Suppressor macrophage treated with lipopolysaccharide for 4 hours (primary cell): ENCODE results near the gene KLC1.
"Not testable (repeated sequence)": the region's sequence is repeated elsewhere in the genome, so short reads cannot be mapped to it uniquely, and the experiment has no call there.

Experiments used
- DNase-seq: peaks from one replicate; pipeline ENCODE4 v3.0.0-alpha.2; 2020

The KLC1 gene

DNA sequence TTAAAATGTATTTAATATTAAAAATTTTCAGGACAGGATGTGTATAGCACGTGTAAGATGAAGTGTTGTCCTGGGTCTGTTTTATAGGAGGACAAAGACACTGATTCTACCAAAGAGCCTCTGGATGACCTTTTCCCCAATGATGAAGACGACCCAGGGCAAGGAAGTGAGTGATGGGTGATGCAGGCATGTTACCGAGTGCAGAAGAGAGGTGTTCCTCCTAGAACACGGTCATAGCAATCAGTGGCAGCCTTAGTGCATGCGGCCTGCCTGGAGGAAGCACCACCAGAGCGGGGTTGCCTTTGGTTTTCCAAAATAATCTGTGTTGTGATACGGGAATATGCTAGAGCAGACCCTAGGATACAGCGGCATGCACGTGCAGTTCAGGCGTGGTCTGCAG is 33.0 kb downstream of the KLC1 start:
- DNase-seq = no peak

DNA sequence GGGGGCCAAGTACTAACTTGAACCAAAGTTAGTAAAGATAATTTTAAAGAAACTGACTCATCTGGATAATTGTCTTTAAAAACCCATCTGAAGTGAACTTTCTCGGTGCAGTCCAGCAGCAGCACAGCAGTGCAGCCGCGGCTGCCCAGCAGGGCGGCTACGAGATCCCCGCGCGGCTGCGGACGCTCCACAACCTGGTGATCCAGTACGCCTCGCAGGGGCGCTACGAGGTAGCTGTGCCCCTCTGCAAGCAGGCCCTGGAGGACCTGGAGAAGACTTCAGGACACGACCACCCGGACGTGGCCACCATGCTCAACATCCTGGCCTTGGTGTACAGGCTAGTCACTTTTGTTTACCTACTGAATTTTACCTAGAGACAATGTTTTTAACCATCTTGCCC is 33.6 kb downstream of the KLC1 start:
- no peak for DNase-seq

DNA sequence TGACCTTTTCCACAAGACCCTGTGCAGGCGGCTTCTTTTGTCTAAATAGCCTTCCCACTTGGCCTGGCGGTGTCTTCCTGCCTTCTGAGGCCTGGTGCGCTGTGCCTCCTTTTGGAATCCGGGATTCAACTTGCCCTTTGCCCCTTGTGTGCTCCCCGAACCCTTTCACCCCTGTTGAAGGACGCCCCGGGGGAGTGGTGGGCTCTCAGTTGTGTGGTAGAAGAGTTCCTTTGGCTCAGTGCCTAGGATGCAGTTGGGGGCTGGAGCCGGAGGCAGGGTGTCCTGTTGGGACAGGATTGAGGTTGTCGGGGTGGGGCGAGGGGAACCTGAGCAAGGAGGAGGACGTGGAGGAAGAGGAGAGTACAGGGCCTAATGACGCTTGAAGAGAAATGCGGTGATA is 34.5 kb downstream of the KLC1 start:
- DNase-seq = no peak

DNA sequence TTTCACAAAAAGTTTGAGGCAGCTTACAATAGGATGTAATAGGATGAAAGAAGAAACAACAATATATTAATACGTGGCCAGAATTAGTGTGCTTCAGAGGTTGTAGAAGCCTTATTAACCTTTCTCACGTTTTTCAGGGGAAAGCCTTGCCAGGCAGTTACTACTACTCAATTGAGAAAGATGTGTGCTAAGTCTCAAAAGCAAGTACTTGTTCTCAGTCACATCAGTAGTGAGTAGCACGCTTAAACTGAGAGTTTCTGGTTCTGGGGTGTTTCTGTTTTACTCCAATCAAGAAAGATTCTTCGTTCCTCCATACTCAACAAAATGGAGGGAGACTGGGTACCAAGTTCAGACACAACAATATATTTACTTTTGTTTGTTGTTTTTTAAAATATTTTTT is 38.7 kb downstream of the KLC1 start:
- no peak for DNase-seq

DNA sequence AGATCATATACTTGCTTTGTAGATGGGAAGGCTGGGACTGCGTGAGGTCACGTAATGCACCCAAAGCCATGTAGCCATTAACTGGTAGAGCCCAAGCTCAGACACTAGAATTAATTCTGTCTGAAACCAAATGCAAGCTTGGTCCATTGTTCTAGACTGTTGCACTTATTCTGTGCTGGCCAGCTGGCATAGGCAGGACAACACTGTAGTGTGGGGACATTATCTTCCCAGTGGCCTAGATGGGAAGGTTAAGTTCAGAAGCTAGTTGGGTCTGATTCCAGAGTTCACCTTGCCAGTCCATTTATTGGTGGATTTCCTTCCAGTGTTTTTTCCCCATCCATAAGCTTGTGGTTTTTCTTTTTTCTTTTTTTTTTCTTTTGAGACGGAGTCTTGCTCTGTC is 39.1 kb downstream of the KLC1 start:
- no peak for DNase-seq

DNA sequence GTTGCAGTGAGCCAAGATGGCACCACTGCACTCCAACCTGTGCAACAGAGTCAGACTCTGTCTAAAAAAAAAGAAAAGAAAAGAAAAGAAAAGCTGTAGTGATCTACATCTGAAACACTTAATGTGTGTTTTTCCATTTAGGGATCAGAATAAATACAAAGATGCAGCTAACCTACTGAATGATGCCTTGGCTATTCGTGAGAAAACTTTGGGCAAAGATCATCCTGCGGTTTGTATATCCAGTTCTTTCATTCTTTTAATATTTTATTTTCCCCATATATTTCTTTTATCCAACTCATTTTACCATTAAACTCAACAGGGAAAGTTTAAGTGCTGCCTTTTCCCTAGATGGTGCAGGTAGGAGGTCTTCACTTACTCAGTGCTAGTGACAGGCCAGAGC is 40.4 kb downstream of the KLC1 start:
- DNase-seq = no peak

DNA sequence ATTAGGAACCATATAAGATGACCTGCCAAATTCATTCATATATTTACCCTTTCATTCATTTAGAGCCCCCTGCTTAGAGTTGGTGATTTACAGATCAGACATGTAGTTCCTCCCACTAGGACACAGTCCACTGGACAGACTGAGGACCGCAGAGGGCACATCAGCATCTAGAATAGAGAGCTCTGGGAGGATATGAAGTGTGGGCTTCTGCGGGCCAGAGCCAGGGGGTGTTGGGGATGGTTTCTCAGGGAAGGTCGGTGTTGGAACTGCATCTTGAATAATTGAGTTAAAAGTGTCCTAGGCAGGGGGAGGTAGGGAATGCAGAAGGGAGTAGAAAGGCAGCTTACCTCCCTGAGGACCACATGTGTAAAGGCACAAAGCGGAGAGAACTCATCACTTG is 42.9 kb downstream of the KLC1 start:
- DNase-seq = no peak

DNA sequence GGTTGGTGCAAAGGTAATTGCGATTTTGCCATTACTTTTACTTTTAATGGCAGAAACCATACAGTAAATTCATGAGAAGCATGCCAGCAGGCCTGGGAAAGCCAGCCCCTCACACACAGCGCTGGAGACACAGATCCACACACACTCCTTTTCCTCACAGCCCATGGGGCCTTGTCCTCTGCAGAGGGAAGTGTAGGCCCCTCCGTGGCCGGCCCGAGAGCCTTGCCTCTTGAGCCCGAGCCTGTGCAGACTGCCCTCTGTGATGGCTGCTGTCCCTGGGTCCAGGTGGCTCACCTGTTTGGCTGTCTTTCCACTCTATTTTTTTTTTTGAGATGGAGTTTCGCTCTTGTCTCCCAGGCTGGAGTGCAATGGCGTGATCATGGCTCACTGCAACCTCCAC is 46.9 kb downstream of the KLC1 start:
- no peak for DNase-seq

DNA sequence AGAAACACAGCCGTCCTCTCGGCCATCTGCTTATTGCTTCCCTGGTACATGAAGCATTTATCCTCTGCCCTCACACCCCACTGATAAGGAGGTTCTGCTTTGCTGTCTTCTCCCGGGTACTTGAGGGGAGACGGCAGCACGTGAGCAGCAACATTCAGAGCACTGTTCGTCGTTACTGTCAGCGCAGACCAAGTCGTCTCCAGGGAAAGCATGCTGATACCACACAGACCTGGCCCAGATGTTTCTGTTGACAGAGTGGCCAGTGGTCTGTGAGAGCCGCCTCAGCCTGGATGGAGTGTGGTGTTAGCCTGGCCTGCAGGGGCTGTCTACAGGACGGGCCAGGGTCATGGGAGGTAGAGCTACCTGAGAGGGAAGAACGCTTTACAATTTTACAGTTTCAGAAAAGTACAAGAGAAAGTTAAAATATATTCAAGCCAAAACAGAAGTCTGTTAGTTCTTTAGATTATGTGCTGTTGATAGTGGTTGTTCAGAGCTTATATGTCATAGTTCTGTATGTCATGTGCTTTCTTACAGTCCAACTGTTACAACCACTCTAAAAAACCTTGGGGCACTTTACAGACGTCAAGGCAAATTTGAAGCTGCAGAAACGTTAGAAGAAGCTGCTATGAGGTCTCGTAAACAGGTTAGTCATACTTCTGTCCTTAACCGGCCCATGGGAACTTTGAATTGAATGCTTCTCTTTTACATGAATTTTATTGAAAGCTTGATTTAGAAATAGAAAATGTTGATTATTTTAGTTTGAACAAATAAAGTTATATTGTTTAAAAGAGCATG is 48.1 kb downstream of the KLC1 start:
- no peak for DNase-seq

DNA sequence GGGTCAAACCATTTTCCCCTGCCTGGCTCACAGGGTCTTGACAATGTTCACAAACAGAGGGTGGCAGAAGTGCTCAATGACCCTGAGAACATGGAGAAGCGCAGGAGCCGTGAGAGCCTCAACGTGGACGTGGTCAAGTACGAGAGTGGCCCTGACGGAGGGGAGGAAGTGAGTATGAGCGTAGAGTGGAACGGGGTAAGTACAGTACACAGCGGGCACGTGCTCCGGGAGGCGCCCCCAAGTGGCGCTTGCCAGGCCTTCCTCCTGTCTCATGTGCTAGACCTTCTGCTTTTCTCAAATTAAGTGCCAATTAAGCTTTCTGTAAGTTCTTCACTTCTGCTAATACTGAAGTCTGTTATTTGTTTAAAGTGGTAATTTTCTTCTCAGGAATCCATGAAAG is 50.3 kb downstream of the KLC1 start:
- DNase-seq = peak; percentile 80

DNA sequence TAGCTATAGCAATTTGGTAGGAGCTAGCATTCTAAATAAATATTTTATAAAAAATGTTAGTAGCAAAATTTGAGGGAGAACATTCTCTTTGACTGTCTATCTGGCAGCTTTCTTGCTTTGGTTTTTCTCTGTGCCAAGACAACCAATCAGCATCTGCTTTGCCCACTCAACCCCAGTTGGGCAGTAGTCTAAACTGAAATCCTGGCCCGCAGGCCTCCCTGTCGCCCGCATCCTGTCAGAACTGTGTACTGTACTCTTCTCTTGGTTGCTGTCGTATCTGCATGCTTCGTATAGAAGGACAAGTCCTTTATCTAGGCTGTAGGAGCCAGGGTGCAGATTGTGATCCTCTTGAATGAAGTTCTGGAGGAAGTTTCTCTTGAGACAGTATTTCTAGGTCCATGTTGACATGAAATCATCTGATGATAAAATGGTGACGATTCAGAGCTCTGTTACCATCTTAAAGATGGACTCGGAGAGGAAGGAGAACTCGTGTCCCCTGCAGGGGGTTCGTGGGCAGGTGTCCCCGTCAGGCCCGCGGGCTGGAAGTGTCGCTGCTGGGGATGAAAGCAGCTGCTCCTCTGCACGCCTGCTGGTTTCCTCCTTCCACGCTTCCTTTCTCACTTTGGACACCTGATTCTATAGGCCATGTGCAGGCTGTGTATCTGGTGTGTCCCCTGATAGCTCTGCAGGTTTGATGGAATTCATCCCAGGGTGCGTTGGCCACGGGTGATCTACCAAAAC is 51.6 kb downstream of the KLC1 start:
- DNase-seq = no peak

DNA sequence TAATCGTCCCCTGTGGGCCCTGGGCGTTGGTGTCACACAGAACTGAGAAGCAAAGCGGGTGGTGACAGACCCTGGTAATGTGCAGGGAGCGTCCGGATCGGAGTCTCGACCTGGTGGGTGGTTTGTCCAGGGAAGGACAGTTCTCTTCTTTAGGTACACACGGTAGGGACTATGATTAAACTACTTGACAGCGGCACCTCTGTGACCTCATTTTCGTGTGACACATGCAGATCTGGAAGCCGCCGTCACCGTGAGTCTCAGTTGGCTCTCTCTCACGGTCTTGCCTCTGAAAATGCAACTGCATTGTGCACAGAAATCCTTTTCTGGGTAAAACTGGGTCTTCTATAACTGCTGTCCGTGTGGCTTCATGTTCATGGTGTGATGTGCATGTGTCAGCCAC is 54.1 kb downstream of the KLC1 start:
- no peak for DNase-seq

DNA sequence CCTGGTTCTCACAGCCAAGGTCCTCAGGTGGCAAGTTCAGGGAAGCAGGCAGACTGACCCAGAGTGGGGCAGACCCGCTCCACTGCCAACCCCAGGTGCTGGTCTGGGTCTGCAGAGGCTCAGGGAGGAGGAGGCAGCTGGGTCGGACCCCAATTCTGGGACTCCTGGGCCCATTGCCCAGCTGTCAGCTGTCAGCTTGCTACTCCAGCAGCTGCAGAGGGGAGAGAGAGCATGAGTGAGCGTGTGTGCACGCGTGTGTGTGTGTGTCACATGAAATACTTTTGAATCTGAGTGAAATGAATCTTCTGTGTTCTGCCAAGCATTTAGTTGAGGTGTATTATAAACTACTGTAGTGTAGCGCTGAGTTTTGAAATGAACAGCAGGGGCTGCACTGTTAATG is 55.5 kb downstream of the KLC1 start:
- DNase-seq = no peak

DNA sequence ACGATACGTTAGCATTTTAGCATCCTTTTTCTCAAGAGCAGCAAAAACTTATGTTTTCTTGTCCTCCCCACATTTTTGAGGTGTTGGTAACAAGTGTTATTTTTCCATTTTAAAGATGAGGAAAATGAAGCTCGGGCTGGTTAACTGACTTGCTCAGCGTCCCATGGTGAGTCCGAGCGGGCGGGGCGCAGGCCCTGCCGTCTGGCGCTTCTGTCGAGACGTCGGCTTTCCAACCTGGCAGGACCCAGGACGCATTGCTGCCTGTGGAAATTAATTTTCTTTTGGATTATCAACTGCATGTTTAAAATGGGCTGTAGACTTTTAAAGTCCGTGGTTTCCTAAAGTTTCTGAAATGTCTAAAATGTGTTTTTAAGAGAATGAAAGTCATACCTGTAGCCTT is 55.9 kb downstream of the KLC1 start:
- DNase-seq = no peak

DNA sequence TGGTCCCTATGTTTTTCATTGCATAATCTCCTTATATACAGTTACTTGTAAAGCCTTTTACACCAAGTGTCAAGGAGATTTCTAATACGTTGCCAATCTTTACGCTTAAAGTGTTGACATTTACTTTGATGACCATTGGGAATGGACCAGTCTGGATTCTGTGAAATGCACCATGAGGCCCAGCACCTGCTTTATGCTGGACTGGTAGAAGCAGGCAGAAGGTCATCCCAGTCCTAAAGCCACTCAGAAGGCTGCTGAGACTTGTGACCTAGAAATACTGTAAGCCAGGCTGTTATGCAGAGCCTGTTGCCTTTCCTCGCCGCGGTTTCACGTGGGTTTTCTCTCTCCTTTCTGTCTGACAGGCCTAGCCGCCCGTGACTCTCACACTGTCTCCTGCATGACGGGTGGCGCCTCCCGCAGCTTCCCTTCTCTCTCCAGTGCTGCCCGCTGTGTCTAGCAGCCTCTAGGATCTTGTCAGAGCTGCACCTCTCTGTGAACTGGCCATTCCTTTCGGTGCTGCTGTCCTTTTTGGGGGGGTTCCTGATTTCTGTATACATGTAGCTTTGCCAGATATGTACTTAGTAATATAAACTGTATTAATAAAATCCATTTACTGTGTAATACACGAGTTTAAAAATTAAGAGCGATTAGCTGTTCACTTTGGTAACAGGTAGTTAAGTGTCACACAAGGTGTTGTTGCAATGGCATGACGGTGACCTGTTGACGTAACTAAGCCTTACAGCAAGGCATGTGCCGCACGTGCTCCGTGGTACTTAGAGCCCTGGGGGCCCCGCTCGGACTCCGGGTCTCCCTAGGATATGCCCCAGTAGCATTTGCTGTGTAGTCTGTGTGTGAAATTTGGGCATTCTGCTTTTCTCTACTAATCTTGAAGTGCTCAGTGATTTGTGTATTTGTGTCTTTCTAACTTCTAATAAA is 56.5 kb downstream of the KLC1 start:
- DNase-seq = no peak

DNA sequence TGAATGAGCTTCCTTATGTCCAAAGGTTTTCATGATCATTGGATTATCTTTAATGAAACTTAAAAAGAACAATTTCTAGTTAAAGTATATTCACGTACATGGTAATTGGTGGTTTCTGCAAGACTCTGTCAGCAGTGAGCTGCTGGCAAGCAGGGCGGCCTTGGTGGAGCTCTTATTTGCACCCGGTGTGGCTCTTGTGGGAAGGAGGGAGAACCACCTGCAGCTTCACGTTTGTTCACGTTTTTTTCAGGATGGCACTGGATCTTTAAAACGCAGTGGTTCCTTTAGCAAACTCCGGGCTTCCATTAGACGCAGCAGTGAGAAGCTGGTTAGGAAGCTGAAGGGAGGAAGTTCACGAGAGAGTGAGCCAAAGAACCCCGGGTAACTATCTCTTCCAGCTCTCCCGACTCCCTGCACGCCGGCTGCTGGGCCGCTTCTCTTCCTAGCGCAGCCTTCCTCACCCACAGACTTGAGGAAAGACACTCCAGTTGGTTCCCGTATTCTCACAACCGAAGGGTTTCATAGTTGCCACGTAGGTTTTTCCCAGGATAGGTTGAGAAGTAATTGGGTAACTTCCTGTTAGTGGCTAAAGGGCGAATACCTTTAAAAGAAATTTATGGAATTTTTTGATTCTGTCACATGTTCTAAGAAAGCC is 57.9 kb downstream of the KLC1 start:
- DNase-seq = no peak

DNA sequence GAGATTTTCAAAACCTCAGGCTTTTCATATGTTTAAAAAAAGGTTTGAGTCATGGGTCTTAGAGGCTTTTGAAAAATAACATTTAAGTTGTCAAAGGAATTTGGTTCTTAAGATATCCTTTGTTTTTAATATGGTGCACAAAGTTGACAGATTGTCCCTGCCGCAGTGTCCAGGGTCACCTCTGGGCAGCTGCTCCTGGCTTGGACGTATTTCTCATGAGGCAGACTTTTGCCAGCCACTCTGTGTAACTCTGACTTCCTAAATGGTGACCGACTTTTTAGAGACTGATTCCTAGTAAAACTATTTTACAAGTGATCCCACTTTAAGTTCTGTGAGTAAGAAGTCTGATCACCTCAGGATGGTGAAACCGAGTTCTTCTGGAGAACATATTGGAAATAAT is 58.7 kb downstream of the KLC1 start:
- no peak for DNase-seq

DNA sequence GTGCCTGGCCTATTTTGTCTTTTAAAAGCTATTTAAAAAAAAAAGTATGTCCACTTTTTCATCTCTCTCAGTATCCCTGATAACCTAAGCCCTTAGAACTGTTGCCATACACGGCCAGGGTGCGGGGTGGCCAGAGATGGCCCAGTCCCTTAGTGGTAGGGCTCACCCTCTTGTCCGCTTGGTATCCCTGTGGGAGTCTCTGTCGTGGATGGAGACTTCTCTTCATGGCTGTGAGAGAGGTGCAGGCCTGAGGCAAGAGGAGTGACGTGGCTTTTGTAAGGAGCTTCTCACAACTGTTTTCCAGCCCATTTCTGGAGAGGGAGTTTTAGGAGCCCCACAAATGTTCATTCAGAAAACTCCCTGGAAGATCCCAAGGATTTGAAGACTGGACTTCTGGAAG is 59.4 kb downstream of the KLC1 start:
- no peak for DNase-seq

DNA sequence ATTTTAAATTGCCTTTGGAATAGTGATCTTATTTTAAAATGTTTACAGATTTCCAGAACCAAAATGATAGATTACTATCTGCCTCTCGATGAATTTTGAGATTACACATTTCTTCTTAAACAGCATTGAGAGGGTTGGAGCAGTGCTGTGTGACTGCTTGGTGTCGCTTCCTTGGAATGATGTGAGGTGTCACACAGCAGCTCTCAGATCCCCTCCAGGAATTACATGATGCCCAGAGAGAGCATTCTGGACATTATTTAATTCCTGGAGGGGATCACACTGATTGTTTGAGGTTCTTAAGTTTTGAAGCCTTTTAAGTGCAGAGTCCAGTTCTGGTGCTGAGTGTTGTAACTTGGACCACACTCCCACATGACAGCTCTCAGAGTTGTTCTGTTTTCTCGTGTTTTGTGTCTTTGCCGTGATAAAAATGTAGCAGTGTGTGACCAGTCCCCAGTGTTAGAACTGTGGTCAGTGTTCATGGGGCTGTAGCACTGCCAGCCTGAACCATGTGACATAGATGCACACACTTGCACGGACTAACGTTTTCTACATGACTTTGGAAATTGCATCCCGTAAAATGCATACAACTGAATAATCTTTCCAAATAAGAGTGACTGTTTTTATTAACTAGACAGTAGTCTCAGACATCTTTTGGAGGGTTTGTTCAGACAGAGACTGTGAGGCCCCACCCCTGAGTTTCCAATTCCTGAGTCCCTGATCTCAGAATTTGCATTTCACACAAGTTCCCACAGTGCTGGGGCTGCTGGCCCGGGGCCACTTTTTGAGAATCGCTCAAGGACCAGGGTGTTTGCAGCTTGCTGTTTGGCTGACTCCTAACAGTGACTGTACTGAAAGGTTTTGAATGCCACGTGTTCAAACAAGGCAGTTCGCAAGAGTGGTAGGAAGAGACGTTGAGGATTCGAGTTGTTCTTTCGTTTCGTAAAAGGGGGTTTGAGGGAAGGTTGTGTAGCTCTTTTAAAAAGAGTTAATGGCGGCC is 60.2 kb downstream of the KLC1 start:
- no peak for DNase-seq

DNA sequence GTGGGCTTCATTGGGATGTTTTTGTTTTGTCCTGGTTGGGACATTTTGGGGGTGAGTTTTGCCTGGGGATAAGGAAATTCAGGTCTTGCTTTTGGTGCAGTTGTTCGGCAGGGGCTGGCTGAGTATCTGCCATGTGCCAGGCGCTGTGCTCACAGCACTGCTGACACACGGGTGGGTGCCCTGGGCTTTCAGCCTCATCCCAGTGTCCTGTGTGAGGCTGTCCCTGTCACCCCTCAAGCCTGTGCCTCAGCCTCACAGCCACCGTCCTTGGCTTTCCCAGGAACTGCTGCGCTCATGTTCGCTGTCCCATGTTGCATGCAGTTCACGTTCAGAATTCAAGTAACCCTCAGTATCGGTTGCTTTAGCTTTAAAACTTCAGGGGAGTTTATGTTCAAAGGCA is 61.3 kb downstream of the KLC1 start:
- no peak for DNase-seq

DNA sequence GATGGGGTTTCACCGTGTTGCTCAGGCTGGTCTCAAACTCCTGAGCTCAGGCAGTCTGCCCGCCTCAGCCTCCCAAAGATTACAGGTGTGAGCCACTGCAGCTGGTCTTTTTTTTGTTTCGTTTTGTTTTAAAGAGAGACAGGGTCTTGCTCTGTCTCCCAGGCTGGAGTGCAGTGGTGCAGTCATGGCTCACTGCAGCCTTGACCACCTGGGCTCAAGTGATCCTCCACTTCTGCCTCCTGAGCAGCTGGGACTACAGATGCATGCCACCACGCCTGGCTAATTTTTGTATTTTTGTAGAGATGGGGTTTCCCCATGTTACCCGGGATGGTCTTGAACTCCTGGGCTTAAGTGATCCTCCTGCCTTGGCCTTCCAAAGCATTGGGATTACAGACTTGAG is 62.6 kb downstream of the KLC1 start:
- not testable (repeated sequence) for DNase-seq

DNA sequence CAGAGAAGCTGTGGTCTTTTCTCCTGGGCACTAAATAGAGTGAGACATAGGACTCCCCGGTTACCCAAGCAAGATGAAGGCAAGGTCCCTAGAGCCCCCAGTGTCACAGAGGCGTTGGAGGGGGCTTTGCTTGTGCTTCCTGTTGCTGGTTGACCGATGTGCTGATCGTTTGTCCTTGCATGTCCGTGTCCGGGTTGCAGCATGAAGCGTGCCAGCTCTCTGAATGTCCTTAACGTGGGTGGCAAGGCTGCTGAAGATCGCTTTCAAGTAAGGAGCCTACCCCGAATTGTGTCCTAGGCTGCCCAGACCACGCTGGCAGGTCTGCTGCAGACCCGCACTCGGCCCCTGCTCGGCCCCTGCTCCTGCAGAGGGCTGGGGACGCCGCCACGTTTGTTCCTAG is 63.1 kb downstream of the KLC1 start:
- DNase-seq = no peak
